ENCODE results near the gene FBF1. TPM values are rescaled to one million over a fixed set of nuclear protein-coding genes. Genes with fewer than 3 reads are reported as not detected.

Gene FBF1
- total RNA-seq, 4 donors from 2014 or later = 20.4 to 23.8 (median 22.4) TPM

GRCh38 chr17:75898791-75899190, 42.1 kb downstream of the FBF1 start:
- intact Hi-C loops (cut with DNase I; ENCODE audit: low total_unique reads) = no loop called here
- no peak for DNase-seq (ENCODE audit: low spot score in 2 of 2)
- WGBS, 2 donors = 95 to 97% methylated on average over 13 to 16 of the region's 16 CpGs
- no peak overlapping the region for H3K4me3 ChIP-seq (ENCODE audit: low read depth, poor library complexity, severe bottlenecking)
- no peak for TF ChIP-seq CTCF (IDR thresholded peaks at IDR 0.05)
- no peak for TF ChIP-seq POLR2A (IDR thresholded peaks at IDR 0.05)

- intact Hi-C loops (cut with DNase I; ENCODE audit: low total_unique reads) = no loop called here
- 58 to 71% methylated on average over 5 to 8 of the region's 8 CpGs for WGBS, 2 donors
- no peak overlapping the region for H3K4me3 ChIP-seq (ENCODE audit: low read depth, poor library complexity, severe bottlenecking)
- TF ChIP-seq CTCF (IDR thresholded peaks at IDR 0.05) (no peak), POLR2A (IDR thresholded peaks at IDR 0.05) (no peak)
- no peak for DNase-seq (ENCODE audit: low spot score in 2 of 2)
These were observed 42.8 kb downstream of the FBF1 start for GRCh38 chr17:75898065-75898464.

DNA sequence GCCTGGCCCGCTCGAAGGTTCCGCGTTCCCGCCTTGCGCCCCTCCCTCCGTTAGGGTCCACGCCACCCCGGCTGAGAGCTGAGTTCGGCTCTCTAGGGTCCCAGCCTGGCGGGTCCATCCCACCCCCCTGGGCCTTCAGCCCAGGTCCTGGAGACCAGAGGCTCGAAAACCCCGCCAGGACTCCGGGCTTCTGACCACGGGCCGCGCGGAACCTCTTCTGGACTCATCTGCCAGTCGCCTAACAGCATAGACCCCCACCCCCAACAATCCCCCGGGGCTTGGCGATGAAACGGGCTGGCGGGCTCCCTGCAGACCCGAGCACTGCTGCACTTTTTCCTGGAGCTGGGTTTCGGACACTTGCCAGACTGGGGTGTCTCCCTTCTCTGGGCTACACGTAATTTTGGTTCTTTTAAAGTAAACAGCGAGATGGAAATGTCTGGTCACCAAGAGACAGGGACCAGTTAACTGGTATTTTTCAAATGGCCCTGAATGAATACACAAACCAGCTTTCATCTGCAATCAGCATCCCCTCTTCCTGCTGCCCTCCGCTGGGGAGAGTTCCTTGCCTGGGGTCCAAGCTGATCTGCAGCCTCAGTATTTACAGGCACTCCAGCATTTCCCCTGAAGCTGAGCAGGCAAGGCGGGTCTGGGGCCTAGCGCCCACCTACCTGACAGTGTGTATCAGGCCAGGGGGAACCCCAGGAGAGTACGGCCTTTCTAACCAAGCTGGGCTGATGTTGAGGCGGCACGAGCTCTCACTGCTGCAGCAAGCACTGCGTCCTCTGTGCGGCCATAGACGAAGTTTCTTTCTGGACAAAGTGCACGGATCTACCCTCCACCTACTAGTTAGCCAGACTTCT, 43.5 kb downstream of the FBF1 start:
- WGBS, 2 donors = 46 to 63% methylated on average over 27 to 32 of the region's 37 CpGs
- H3K4me3 ChIP-seq (ENCODE audit: low read depth, poor library complexity, severe bottlenecking) = no peak overlapping the region
- TF ChIP-seq POLR2A (IDR thresholded peaks at IDR 0.05) (no peak), CTCF (IDR thresholded peaks at IDR 0.05) (no peak)
- intact Hi-C loops (cut with DNase I; ENCODE audit: low total_unique reads) = no loop called here
- peak in 1 of 2 donors; percentile 92 for DNase-seq (ENCODE audit: low spot score in 2 of 2)

DNA sequence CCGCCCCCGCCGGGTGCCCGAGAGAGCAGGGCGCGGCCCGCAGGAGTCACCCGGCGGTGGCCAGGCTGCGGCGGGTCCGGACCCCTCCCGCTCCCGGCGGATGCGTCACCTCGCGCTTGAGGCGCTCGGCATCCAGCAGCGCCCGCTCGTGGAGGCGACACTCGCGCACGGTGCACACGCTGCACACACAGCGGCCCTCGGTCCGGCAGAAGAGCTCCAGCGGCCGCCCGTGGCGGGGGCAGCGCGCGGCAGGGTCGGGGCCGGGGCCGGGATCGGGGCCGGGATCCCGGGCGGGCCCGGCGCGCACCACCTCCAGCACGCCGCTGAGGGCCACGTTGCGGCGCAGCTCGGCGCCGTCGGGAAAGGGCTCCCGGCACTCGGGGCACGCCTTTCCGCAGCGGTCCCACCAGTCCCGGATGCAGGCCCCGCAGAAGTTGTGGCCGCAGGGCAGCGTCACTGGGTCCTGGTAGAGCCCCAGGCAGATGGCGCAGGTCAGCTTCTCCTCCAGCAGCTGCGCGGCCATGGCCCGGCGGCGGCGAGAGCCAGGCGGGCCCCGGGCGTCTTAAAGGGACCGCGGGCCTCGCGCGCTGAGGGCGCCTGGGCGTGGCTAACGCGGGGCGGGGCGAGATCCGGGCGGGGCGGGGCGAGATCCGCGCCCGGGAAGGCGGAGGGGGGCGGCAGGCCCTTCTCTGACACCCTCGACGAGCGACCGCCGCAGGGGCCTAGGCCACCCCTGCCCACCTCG, 44.3 kb downstream of the FBF1 start, which contains the start of gene TRIM65:
Gene TRIM65 (minus strand): TSS at position 537 of the 745 bp plus-strand sequence. CDS start 14 bp downstream, at position 523.
- DNase-seq (ENCODE audit: low spot score in 2 of 2) = peak; percentile 81 to 97
- intact Hi-C loops (cut with DNase I; ENCODE audit: low total_unique reads) = no loop called here
- WGBS, 2 donors = 0 to 1% methylated on average over 24 to 68 of the region's 102 CpGs

More for the DNA sequence above, 44.3 kb downstream of the FBF1 start, which contains the start of gene TRIM65:
- peak within 1 kb of the TSS; percentile 64 for H3K4me3 ChIP-seq (ENCODE audit: low read depth, poor library complexity, severe bottlenecking)
- TF ChIP-seq CTCF (IDR thresholded peaks at IDR 0.05) (no peak), POLR2A (IDR thresholded peaks at IDR 0.05) (no peak)
